Gastrocnemius medialis (tissue), 4 donors: ENCODE measurements around the gene VDR.

Source experiments
- CTCF ChIP-seq, 5 experiments: fragments of 450-650 bp in 3 of 5; fragments of 200-600 bp in 2 of 5; sonication (generic) in 2 of 5; IDR thresholded peaks in 4 of 5; conservative IDR thresholded peaks in 1 of 5; 1 replicate in 4 of 5; 2 replicates in 1 of 5; pipeline ENCODE4 v1.5.1; 2016 to 2019; ENCODE audit warnings: antibody characterized with exemption in 5 of 5, mild to moderate bottlenecking in 3 of 5, moderate library complexity in 3 of 5
- POLR2A ChIP-seq, 2 donors: fragments of 450-650 bp; IDR thresholded peaks; one replicate each; pipeline ENCODE4 v1.6.1; 2017; ENCODE audit warnings: antibody characterized with exemption in 2 of 2, mild to moderate bottlenecking in 2 of 2, moderate library complexity in 2 of 2

- TF ChIP-seq CTCF (IDR thresholded peaks at IDR 0.05 in 4 of 5, conservative IDR thresholded peaks at IDR 0.05 in 1 of 5) (peak in 2 of 5 experiments; percentile 16 to 23), POLR2A (IDR thresholded peaks at IDR 0.05) (peak; percentile 64 to 68)
Observed at GRCh38 chr12:47819896-47820630, 84.7 kb downstream of the VDR start, which contains the start of gene HDAC7.
